HCEC 1CT (cell line): Measurements from ENCODE around the gene XDH.

Source experiments
- DNase-seq: peaks from one replicate; pipeline ENCODE4 v3.0.0-alpha.2; 2017

XDH gene

GRCh38 chr2:31363956-31364750 lies 50.4 kb downstream of the XDH start:
- DNase-seq = no peak

DNA sequence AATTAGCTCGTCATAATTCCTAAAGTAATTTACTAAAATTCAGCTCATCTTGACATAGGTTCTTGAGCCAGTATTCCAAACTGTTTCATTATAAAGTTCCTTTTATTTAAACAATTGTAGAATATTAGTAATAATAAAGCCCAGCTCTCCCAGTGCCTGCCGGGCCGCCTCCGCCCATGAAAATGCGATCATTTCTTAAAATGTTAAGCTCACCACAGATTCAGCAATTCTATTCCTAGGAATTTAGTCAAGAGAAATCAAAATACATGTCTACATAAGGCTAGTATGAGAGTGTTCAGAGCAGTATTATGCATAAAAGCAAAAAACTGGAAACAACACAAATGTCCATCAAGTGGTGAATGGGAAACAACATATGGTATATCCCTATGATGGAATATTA lies 52.0 kb downstream of the XDH start:
- DNase-seq = no peak

DNA sequence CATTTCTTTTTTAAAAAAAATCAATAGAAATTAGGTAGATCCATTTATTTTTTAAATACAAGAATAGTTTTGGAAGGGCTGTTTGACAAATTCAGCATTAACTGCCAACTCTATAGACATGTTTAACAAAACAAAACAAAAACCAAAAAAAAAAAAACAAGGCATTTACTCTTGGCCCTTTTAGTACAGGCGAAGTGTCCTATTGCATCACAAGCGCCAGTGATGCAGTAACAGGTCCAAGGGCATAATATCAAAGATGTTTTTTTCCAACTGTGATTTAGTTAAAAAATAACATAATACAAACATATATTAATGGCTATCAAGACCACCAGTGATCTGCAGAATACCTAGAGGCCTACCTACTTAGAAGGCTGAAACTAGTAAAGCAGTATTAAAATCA lies 55.3 kb downstream of the XDH start:
- no peak for DNase-seq

GRCh38 chr2:31354837-31355236 lies 59.7 kb downstream of the XDH start:
- DNase-seq = peak; percentile 42

DNA sequence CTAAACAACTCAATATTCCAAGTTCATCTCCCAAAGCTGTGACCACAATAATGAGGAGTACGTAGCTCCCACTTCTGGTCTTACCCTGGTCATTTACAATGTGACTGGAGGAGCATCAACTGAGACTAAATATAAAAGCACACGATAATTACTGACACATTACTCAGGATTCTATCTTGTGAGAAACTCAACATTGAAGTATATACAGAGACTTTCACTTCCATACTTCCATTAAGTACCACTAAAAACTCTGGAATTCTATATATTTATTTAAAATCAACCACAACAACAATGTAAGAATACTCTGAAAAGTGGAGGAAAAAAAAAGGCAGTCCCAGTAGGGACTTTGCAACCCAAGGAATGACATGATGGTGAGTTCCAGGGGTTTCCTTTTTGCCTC lies 61.4 kb downstream of the XDH start:
- DNase-seq = no peak

GRCh38 chr2:31349684-31350083 lies 64.9 kb downstream of the XDH start:
- DNase-seq = no peak

GRCh38 chr2:31349160-31349559 lies 65.4 kb downstream of the XDH start:
- DNase-seq = no peak

DNA sequence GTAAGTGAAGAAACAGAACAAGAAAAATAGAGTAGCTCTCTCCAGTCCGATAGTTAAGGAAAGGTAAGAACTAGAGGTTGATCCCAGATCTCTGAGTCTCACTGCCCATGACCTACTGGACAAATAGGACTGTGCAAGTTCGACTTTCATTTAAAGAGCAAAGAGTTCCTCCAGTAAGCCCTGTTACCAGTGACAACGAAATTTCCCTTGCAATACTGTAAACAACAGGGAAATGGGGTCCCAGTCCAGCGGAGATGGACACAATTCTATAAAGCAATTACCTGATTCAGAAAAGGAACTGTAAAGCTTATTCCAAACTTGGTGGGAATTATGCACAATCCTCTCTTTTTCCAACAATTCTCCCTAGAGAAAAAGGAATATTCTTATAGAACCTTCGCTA lies 65.9 kb downstream of the XDH start:
- DNase-seq = no peak

DNA sequence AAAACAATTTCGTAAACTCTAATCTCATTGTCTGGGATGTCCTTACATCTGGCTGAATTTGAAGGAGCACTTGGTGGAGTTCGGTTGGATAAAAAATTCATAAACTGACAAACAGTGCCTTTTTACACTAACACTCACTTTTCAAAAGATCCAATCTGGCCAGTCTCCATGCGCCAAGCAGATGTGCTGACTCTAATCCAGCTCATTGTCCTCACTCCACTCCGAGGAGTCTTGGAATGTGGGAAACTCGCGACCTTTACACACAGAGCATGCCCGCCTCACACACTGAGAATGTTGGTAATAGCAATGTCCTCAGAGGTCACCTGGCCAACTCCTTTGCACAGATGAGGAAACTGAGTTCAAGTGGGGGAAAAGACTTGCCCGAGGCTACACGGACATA lies 66.8 kb downstream of the XDH start:
- peak; percentile 53 for DNase-seq

DNA sequence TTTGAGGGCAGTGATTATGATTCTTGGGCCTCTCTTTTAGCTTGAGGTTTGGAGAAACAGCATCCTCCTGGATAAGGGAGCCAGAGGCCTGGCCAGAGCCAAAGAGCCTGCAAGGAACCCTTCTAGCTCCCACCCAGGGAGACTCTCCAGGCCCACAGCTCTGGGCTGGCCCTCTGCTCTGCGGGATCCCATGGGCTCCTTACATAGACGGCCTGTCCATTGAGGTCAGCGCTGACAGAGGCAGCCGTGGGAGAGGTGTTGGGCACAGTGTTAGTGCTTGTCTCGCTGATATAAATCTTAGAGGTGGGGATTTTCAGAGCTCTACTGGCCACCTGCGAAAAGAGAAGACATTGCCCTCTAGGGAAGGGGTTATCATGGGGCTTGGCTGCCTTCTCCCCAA lies 67.2 kb downstream of the XDH start:
- no peak for DNase-seq

DNA sequence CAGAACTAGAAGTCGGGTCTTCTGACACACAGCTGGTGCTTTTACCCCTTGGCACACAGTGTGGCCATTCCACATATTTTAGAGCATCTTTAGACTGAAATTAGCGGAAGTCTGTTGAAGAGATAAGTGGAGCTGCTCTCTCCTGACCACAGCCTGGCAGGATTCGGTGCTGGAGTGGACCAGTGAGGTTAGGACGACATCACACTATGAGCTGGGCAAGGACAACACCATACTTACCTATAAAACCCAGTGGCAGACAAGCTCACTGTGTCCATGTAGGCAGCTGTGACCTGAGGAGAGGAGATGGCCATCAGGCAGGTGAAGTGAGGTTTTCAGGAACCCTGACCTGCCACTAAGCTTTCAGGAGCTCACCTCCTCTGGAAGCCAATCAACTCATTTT lies 70.1 kb downstream of the XDH start:
- no peak for DNase-seq

DNA sequence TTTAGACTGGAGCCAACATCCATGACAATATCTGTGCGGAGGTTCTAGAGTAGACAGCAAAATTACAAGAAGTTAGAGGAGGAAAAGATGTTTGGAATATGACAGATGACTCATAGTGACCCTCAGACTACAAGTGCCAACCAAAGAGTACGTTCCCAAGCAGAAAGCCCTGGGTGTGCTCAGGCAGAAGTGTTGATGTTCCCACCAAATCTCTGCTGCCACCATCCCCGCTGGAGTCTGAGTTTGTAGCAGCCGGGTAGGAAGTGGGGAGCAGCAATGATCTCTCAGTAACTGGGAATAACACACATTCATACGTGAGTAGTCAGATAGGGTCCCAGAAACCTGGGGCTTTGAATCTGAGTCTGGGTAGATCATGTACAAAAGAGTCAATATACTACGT lies 73.2 kb downstream of the XDH start:
- DNase-seq = no peak

DNA sequence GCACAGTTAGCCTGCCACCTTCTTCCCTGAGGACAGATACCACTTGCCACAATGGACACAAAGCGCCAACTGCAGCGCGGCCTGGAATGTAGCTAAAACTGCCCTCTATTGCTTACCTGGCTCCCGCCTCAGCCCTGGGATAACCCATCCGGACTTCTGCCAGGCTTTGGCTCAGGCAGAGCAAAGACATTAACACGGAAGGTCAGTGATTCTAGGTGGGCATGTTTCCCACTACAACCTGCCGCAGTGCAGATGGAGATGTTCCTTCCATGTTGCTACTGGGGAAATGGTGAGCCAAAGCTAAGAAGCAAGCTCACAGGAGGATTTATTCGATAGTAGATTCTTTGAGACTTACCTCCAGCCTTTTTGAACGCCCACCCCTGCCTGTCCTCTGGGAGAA lies 74.8 kb downstream of the XDH start:
- DNase-seq = no peak

GRCh38 chr2:31337860-31338259 lies 76.7 kb downstream of the XDH start:
- peak; percentile 82 for DNase-seq

- DNase-seq = no peak
These were observed 77.3 kb downstream of the XDH start for GRCh38 chr2:31337197-31337596.

- DNase-seq = peak; percentile 27
These were observed 78.5 kb downstream of the XDH start for GRCh38 chr2:31335921-31336585.

DNA sequence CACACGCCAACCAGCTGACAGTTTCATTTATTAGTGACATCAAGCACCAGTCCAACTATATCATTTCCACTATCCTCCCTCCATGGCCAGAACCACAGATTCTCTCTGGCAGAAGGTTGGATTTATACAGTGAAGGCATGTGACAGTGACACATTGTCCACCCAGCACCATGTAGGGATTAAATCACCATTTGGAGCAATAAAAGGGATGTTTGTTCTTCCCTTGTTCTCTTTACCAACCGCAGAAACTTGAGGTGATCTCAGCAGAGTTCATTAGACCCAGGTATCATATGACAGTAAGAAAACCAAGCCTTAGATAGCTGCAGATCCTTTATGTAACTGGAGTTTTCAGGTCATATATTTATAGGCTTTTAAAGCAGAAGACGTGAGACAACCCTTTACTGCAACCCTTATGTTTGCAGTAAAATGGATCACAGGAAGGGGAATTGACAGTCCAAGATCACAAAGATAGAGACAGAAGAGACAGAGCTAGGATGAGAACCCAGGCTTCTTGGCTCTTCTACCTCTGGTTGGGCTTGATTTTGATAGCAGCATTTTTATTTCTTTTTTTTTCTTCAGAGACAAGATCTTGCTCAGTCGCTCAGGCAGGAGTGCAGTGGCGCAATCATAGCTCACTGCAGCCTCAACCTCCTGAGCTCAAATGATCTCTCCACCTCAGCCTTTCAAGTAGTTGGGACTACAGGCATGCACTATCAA lies 80.1 kb downstream of the XDH start:
- DNase-seq = no peak

GRCh38 chr2:31333527-31334183 lies 80.9 kb downstream of the XDH start:
- DNase-seq = peak; percentile 63

DNA sequence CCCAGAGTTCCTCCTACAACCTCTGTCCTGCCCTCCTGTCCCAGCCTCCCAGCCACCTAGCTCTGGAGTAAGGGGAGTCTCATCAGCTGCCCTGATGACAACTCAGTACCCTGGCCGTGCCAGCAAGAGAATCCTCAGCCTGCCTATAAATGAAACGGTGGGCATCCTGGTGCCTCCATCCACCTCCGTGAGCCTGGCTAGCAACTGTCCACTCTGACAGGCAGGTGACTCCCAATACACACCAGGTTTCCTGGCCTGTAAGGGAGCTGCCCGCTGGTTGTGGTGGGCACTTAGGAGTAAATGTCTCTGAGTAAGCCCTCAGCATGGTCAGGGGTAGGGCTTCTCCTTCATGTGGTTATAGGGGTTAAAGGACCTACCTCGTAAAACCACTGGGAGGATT lies 81.5 kb downstream of the XDH start:
- DNase-seq = no peak

- DNase-seq = no peak
These were observed 82.0 kb downstream of the XDH start for GRCh38 chr2:31332521-31332920.

DNA sequence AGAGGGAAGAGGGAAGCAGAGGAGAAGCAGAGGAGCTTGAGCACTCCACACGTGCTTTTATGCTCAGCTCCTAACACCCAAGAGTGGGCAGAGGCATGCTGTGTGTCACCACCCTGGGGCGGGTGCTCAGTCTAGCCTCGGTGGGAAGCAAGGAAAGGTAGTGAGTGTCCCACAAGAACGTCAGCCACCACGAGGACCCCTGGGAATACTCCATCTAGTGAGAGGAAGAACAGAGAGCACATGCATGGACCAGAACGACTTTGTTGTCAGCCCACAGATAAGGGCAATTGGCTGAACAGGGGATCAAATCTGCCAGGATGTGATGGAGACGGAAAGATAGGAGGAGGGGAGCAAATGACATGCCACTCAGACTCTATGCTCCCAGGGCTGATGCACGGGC lies 83.4 kb downstream of the XDH start:
- no peak for DNase-seq

GRCh38 chr2:31329081-31329625 lies 85.4 kb downstream of the XDH start:
- no peak for DNase-seq

- DNase-seq = no peak
These were observed 86.5 kb downstream of the XDH start for GRCh38 chr2:31328026-31328425.
